KMS-11 (cell line): ENCODE measurements around the gene RGS12.

Experiments used
- H2AFZ ChIP-seq: fragments of 200-600 bp; sonication (generic); 2 replicates; pipeline ENCODE4 v1.6.1; 2016; ENCODE audit warnings: antibody characterized with exemption, mixed run types, low read depth
- H3K27ac ChIP-seq: fragments of 200-600 bp; sonication (generic); 2 replicates; pipeline ENCODE4 v1.6.1; 2016; ENCODE audit warnings: mild to moderate bottlenecking, mixed run types
- H3K27me3 ChIP-seq: fragments of 200-600 bp; sonication (generic); 2 replicates; pipeline ENCODE4 v1.6.1; 2017; ENCODE audit warnings: mild to moderate bottlenecking, low read depth, mixed run types, moderate library complexity; ENCODE audit not compliant: insufficient read depth
- H3K36me3 ChIP-seq: fragments of 200-600 bp; sonication (generic); 2 replicates; pipeline ENCODE4 v1.6.1; 2017; ENCODE audit warnings: mild to moderate bottlenecking, mixed run types; ENCODE audit not compliant: insufficient read depth
- H3K4me1 ChIP-seq: fragments of 200-600 bp; sonication (generic); 2 replicates; pipeline ENCODE4 v1.6.1; 2016; ENCODE audit warnings: mild to moderate bottlenecking, low read depth, mixed run types; ENCODE audit not compliant: poor library complexity, severe bottlenecking
- H3K4me2 ChIP-seq: fragments of 200-600 bp; sonication (generic); 2 replicates; pipeline ENCODE4 v1.7.0; 2016; ENCODE audit warnings: mild to moderate bottlenecking, mixed run types
- H3K4me3 ChIP-seq: fragments of 200-600 bp; sonication (generic); IDR thresholded peaks from 2 replicates; pipeline ENCODE4 v1.6.1; 2017; ENCODE audit warnings: low read depth, low read length, mixed read lengths; ENCODE audit not compliant: insufficient read depth
- H3K79me2 ChIP-seq: fragments of 200-600 bp; sonication (generic); 2 replicates; pipeline ENCODE4 v1.6.1; 2016; ENCODE audit warnings: low read depth, mixed run types; ENCODE audit not compliant: insufficient read depth
- H3K9ac ChIP-seq: fragments of 200-600 bp; sonication (generic); 2 replicates; pipeline ENCODE4 v1.6.1; 2016; ENCODE audit warnings: mild to moderate bottlenecking, mixed run types
- H4K20me1 ChIP-seq: fragments of 200-600 bp; sonication (generic); 2 replicates; pipeline ENCODE4 v1.6.1; 2016; ENCODE audit warnings: mild to moderate bottlenecking, mixed run types; ENCODE audit not compliant: insufficient read depth
- CTCF ChIP-seq: fragments of 200-600 bp; sonication (generic); conservative IDR thresholded peaks from 2 replicates; pipeline ENCODE4 v1.6.1; 2017; ENCODE audit warnings: low read depth, mild to moderate bottlenecking, antibody characterized with exemption, low read length, moderate library complexity, mixed read lengths

Gene RGS12

GRCh38 chr4:3336382-3337356, 43.8 kb downstream of the RGS12 start:
- no peaks in the 10 kb centered on the region for H4K20me1 ChIP-seq
- H3K27ac ChIP-seq: no peak overlapping the region
- H3K36me3 ChIP-seq: no peaks in the 10 kb centered on the region
- no peak overlapping the region for H3K4me2 ChIP-seq
- no peak for TF ChIP-seq CTCF
- H3K4me1 ChIP-seq: no peaks in the 10 kb centered on the region
- H2AFZ ChIP-seq: no peak overlapping the region
- no peak overlapping the region for H3K4me3 ChIP-seq
- no peak overlapping the region for H3K9ac ChIP-seq
- no peaks in the 10 kb centered on the region for H3K79me2 ChIP-seq
- H3K27me3 ChIP-seq: no peaks in the 10 kb centered on the region

GRCh38 chr4:3337357-3337732, 44.5 kb downstream of the RGS12 start:
- Histone ChIP-seq H2AFZ (no peak overlapping the region), H3K4me3 (no peak overlapping the region), H4K20me1 (no peaks in the 10 kb centered on the region), H3K4me1 (no peaks in the 10 kb centered on the region), H3K9ac (no peak overlapping the region), H3K79me2 (no peaks in the 10 kb centered on the region), H3K27me3 (no peaks in the 10 kb centered on the region), H3K36me3 (no peaks in the 10 kb centered on the region), H3K27ac (no peak overlapping the region), H3K4me2 (no peak overlapping the region)
- no peak for TF ChIP-seq CTCF

GRCh38 chr4:3337811-3338210, 45.0 kb downstream of the RGS12 start:
- Histone ChIP-seq H3K79me2 (no peaks in the 10 kb centered on the region), H3K9ac (no peak overlapping the region), H3K27ac (no peak overlapping the region), H4K20me1 (no peaks in the 10 kb centered on the region), H3K4me1 (no peaks in the 10 kb centered on the region), H3K27me3 (no peaks in the 10 kb centered on the region), H3K36me3 (no peaks in the 10 kb centered on the region), H3K4me3 (no peak overlapping the region), H2AFZ (no peak overlapping the region), H3K4me2 (no peak overlapping the region)
- no peak for TF ChIP-seq CTCF

- no peaks in the 10 kb centered on the region for H3K79me2 ChIP-seq
- no peak overlapping the region for H3K27ac ChIP-seq
- no peak overlapping the region for H3K4me3 ChIP-seq
- no peaks in the 10 kb centered on the region for H4K20me1 ChIP-seq
- H3K4me1 ChIP-seq: no peaks in the 10 kb centered on the region
- no peak for TF ChIP-seq CTCF
- H3K9ac ChIP-seq: no peak overlapping the region
- no peaks in the 10 kb centered on the region for H3K36me3 ChIP-seq
- no peak overlapping the region for H3K4me2 ChIP-seq
- no peak overlapping the region for H2AFZ ChIP-seq
- H3K27me3 ChIP-seq: no peaks in the 10 kb centered on the region
Measured at GRCh38 chr4:3338321-3338838, 45.6 kb downstream of the RGS12 start.
